ENCODE measurements around the gene ERC1. TPM values are rescaled to one million over a fixed set of nuclear protein-coding genes. Genes with fewer than 3 reads are reported as not detected.
"Not testable (repeated sequence)": the region's sequence is repeated elsewhere in the genome, so short reads cannot be mapped to it uniquely, and the experiment has no call there.

ERC1 gene
- total and polyA plus RNA-seq, 2 donors (not counting 1 experiment from before 2014, with no cell fraction given): 19.7 to 34.5 TPM

GRCh38 chr12:997505-997904 lies 6.5 kb downstream of the ERC1 start:
- Histone ChIP-seq H4K20me1 (ENCODE audit: control insufficient read depth, extremely low read depth, insufficient read depth, low read length) (peaks cover 2% of the 10 kb centered on the region), H3K4me1 (ENCODE audit: control insufficient read depth, extremely low read depth, insufficient read depth, low read length) (peaks cover 5% of the 10 kb centered on the region)
- DNase-seq (ENCODE audit: low read depth in 2 of 2): no peak

GRCh38 chr12:998020-998874 lies 7.2 kb downstream of the ERC1 start:
- no peak for DNase-seq (ENCODE audit: low read depth in 2 of 2)
- Histone ChIP-seq H3K4me2 (ENCODE audit: extremely low read depth, insufficient read depth, low read length) (no peak overlapping the region), H3K27ac (ENCODE audit: insufficient read depth, low read length) (no peak overlapping the region), H3K27me3 (ENCODE audit: control insufficient read depth, insufficient read depth, low read length) (no peaks in the 10 kb centered on the region), H3K79me2 (ENCODE audit: control insufficient read depth, insufficient read depth, low read length) (peaks cover 60% of the 10 kb centered on the region), H3K9me3 (ENCODE audit: control insufficient read depth, insufficient read depth, low read depth, low read length) (no peaks in the 10 kb centered on the region), H2AFZ (ENCODE audit: low read length) (no peak overlapping the region), H3K36me3 (ENCODE audit: control insufficient read depth, insufficient read depth, low read length) (no peaks in the 10 kb centered on the region), H4K20me1 (ENCODE audit: control insufficient read depth, extremely low read depth, insufficient read depth, low read length) (peaks cover 2% of the 10 kb centered on the region), H3K4me1 (ENCODE audit: control insufficient read depth, extremely low read depth, insufficient read depth, low read length) (peaks cover 2% of the 10 kb centered on the region), H3K4me3 (replicated peaks in 1 of 4; ENCODE audit: control extremely low read depth in 1 of 4, insufficient read depth in 1 of 4, low read depth in 3 of 4, low read length in 4 of 4) (no peak overlapping the region), H3K9ac (ENCODE audit: insufficient read depth, low read length) (no peak overlapping the region)
- TF ChIP-seq CTCF (conservative IDR thresholded peaks at IDR 0.05 in 1 of 2, IDR thresholded peaks at IDR 0.05 in 1 of 2; ENCODE audit: low read depth in 1 of 2, low read length in 2 of 2): no peak
- TF ChIP-seq EZH2 (IDR thresholded peaks at IDR 0.05; ENCODE audit: low read length, missing control alignments): no peak

More at GRCh38 chr12:997505-997904, 6.5 kb downstream of the ERC1 start:
- no peak overlapping the region for H3K9ac ChIP-seq (ENCODE audit: insufficient read depth, low read length)
- H3K79me2 ChIP-seq (ENCODE audit: control insufficient read depth, insufficient read depth, low read length): peaks cover 65% of the 10 kb centered on the region
- H3K4me3 ChIP-seq (replicated peaks in 1 of 4; ENCODE audit: control extremely low read depth in 1 of 4, insufficient read depth in 1 of 4, low read depth in 3 of 4, low read length in 4 of 4): no peak overlapping the region
- H3K4me2 ChIP-seq (ENCODE audit: extremely low read depth, insufficient read depth, low read length): no peak overlapping the region
- H2AFZ ChIP-seq (ENCODE audit: low read length): no peak overlapping the region
- H3K27ac ChIP-seq (ENCODE audit: insufficient read depth, low read length): no peak overlapping the region
- no peaks in the 10 kb centered on the region for H3K9me3 ChIP-seq (ENCODE audit: control insufficient read depth, insufficient read depth, low read depth, low read length)
- TF ChIP-seq CTCF (conservative IDR thresholded peaks at IDR 0.05 in 1 of 2, IDR thresholded peaks at IDR 0.05 in 1 of 2; ENCODE audit: low read depth in 1 of 2, low read length in 2 of 2) (no peak), EZH2 (IDR thresholded peaks at IDR 0.05; ENCODE audit: low read length, missing control alignments) (no peak)
- H3K36me3 ChIP-seq (ENCODE audit: control insufficient read depth, insufficient read depth, low read length): no peaks in the 10 kb centered on the region
- no peaks in the 10 kb centered on the region for H3K27me3 ChIP-seq (ENCODE audit: control insufficient read depth, insufficient read depth, low read length)

GRCh38 chr12:999736-1000135 lies 8.7 kb downstream of the ERC1 start:
- not testable (repeated sequence) for H2AFZ ChIP-seq (ENCODE audit: low read length); H3K9ac ChIP-seq (ENCODE audit: insufficient read depth, low read length); H3K9me3 ChIP-seq (ENCODE audit: control insufficient read depth, insufficient read depth, low read depth, low read length); H3K36me3 ChIP-seq (ENCODE audit: control insufficient read depth, insufficient read depth, low read length); H3K27ac ChIP-seq (ENCODE audit: insufficient read depth, low read length); H3K4me1 ChIP-seq (ENCODE audit: control insufficient read depth, extremely low read depth, insufficient read depth, low read length); H3K4me3 ChIP-seq (replicated peaks in 1 of 4; ENCODE audit: control extremely low read depth in 1 of 4, insufficient read depth in 1 of 4, low read depth in 3 of 4, low read length in 4 of 4); H4K20me1 ChIP-seq (ENCODE audit: control insufficient read depth, extremely low read depth, insufficient read depth, low read length); H3K4me2 ChIP-seq (ENCODE audit: extremely low read depth, insufficient read depth, low read length); H3K27me3 ChIP-seq (ENCODE audit: control insufficient read depth, insufficient read depth, low read length); DNase-seq (ENCODE audit: low read depth in 2 of 2)
- H3K79me2 ChIP-seq (ENCODE audit: control insufficient read depth, insufficient read depth, low read length): peaks cover 60% of the 10 kb centered on the region
